ENCODE measurements around the gene SLC38A6. TPM values are rescaled to one million over a fixed set of nuclear protein-coding genes. Genes with fewer than 3 reads are reported as not detected.

SLC38A6 gene
- total and polyA plus RNA-seq, 9 of the 15 experiments (the other 6 are each of a cell fraction or from before 2014, with no cell fraction given): 9.8 to 40.3 (median 17.6) TPM

DNA sequence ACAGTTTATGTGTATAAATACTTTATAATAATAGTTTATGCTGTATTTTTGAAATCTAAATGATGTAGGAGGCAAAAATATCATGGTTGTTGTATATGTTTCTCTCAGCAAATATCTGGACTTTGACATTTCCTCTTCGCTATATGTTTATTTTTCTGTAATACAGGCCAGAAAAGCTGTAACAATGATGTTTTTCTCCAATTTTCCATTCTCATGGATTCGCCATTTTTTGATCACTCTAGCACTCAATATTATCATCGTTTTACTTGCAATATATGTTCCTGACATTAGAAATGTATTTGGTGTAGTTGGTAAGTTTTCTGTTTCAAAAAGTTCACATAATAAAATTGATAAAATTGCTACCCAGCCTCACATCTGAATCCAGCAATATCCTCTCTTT is 70.6 kb downstream of the SLC38A6 start (continued):
- TF ChIP-seq, protein P1, sequence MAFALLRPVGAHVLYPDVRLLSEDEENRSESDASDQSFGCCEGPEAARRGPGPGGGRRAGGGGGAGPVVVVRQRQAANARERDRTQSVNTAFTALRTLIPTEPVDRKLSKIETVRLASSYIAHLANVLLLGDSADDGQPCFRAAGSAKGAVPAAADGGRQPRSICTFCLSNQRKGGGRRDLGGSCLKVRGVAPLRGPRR (CRISPR knock-in tag; IDR thresholded peaks at IDR 0.05): no peak

DNA sequence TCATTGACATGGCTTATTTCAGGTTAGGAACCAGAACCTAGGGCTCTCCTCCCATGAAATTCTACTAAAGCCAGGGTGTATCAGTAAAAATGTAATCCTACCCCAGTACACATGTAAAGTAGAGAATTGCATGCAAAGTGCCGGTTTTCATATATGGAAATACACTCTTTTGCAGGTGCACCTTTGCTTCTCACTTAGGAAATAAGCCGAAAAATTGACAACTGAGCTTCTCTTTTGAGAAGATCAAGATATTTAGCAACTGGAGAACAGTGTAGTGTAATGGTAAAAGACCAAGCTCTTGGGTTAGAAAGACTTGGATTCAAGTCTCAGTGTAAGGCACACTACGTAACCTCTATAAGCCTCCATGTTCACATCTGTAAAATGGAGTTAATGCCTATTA is 82.4 kb downstream of the SLC38A6 start:
- no peaks in the 10 kb centered on the region for H3K9me3 ChIP-seq (replicated peaks; ENCODE audit: control insufficient read depth, insufficient read depth, low read depth, low read length)
- intact Hi-C loops (cut with micrococcal nuclease): no loop called here
- POLR2A ChIA-PET: no interaction called here
- H3K27me3 ChIP-seq (ENCODE audit: control insufficient read depth in 2 of 2, insufficient read depth in 2 of 2, low read length in 2 of 2): no peaks in the 10 kb centered on the region
- no peak overlapping the region for H3K4me2 ChIP-seq (ENCODE audit: insufficient read depth, low read length)
- FAIRE-seq (no peak), ATAC-seq (no peak), DNase-seq (ENCODE audit: extremely low read depth in 1 of 4, low spot score in 3 of 4) (no peak)
- no peak overlapping the region for H3K9ac ChIP-seq (ENCODE audit: insufficient read depth in 1 of 2, low read depth in 2 of 2, low read length in 2 of 2)
- no peaks in the 10 kb centered on the region for H3K9me1 ChIP-seq (ENCODE audit: control insufficient read depth, insufficient read depth, low read length)
- no peak overlapping the region for H2AFZ ChIP-seq (ENCODE audit: low read depth, low read length)
- H3K27ac ChIP-seq (ENCODE audit: extremely low read depth, low read depth, low read length): no peak overlapping the region
- WGBS (ENCODE audit: insufficient coverage, low coverage, missing lambda C conversion rate): 82% methylated on average over 3 of the region's 3 CpGs
- no peaks in the 10 kb centered on the region for H3K79me2 ChIP-seq (ENCODE audit: control insufficient read depth, insufficient read depth, low read length)
- H3K4me3 ChIP-seq: no peak overlapping the region
- in situ Hi-C loops (cut with MboI): no loop called here
- BruUV-seq (replicated peaks): no TSS peak
- H3K4me1 ChIP-seq (replicated peaks in 1 of 2; ENCODE audit: control insufficient read depth in 2 of 2, insufficient read depth in 2 of 2, low read length in 2 of 2): no peaks in the 10 kb centered on the region
- CTCF ChIA-PET (ENCODE audit: low intra/inter-chr PET ratio): no interaction called here
- H4K20me1 ChIP-seq (replicated peaks; ENCODE audit: control insufficient read depth, insufficient read depth, low read length): no peaks in the 10 kb centered on the region
- peaks cover 5% of the 10 kb centered on the region; the same call in 1 of the 3 replicates for H3K36me3 ChIP-seq (ENCODE audit: control insufficient read depth, insufficient read depth, low read length)
- TF ChIP-seq POLR2H (tag; IDR thresholded peaks at IDR 0.05; ENCODE audit: low read depth) (no peak), TBL1XR1 (IDR thresholded peaks at IDR 0.05; ENCODE audit: low read length in 2 of 2) (no peak), STAT5B (CRISPR knock-in tag; IDR thresholded peaks at IDR 0.05) (no peak), SMARCA5 (IDR thresholded peaks at IDR 0.05) (no peak), SNRNP70 (optimal IDR thresholded peaks at IDR 0.05; ENCODE audit: low read depth, low read length) (no peak), KLF16 (IDR thresholded peaks at IDR 0.05) (no peak), MYNN (IDR thresholded peaks at IDR 0.05) (no peak), MYNN (CRISPR knock-in tag; IDR thresholded peaks at IDR 0.05) (no peak), KLF6 (CRISPR knock-in tag; IDR thresholded peaks at IDR 0.05; ENCODE audit: borderline replicate concordance) (no peak), GTF2A2 (tag; IDR thresholded peaks at IDR 0.05) (no peak)
- TF ChIP-seq, protein P2, sequence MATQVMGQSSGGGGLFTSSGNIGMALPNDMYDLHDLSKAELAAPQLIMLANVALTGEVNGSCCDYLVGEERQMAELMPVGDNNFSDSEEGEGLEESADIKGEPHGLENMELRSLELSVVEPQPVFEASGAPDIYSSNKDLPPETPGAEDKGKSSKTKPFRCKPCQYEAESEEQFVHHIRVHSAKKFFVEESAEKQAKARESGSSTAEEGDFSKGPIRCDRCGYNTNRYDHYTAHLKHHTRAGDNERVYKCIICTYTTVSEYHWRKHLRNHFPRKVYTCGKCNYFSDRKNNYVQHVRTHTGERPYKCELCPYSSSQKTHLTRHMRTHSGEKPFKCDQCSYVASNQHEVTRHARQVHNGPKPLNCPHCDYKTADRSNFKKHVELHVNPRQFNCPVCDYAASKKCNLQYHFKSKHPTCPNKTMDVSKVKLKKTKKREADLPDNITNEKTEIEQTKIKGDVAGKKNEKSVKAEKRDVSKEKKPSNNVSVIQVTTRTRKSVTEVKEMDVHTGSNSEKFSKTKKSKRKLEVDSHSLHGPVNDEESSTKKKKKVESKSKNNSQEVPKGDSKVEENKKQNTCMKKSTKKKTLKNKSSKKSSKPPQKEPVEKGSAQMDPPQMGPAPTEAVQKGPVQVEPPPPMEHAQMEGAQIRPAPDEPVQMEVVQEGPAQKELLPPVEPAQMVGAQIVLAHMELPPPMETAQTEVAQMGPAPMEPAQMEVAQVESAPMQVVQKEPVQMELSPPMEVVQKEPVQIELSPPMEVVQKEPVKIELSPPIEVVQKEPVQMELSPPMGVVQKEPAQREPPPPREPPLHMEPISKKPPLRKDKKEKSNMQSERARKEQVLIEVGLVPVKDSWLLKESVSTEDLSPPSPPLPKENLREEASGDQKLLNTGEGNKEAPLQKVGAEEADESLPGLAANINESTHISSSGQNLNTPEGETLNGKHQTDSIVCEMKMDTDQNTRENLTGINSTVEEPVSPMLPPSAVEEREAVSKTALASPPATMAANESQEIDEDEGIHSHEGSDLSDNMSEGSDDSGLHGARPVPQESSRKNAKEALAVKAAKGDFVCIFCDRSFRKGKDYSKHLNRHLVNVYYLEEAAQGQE (IDR thresholded peaks at IDR 0.05; ENCODE audit: borderline replicate concordance): no peak
- TF ChIP-seq, protein P2 (CRISPR knock-in tag; IDR thresholded peaks at IDR 0.05; ENCODE audit: low read depth): no peak
- TF ChIP-seq, protein P3, sequence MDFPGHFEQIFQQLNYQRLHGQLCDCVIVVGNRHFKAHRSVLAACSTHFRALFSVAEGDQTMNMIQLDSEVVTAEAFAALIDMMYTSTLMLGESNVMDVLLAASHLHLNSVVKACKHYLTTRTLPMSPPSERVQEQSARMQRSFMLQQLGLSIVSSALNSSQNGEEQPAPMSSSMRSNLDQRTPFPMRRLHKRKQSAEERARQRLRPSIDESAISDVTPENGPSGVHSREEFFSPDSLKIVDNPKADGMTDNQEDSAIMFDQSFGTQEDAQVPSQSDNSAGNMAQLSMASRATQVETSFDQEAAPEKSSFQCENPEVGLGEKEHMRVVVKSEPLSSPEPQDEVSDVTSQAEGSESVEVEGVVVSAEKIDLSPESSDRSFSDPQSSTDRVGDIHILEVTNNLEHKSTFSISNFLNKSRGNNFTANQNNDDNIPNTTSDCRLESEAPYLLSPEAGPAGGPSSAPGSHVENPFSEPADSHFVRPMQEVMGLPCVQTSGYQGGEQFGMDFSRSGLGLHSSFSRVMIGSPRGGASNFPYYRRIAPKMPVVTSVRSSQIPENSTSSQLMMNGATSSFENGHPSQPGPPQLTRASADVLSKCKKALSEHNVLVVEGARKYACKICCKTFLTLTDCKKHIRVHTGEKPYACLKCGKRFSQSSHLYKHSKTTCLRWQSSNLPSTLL (IDR thresholded peaks at IDR 0.05): no peak

Measured in K562 (cell line).